Panc1 (cell line): Measurements from ENCODE around the gene SRP19. TPM values are rescaled to one million over a fixed set of nuclear protein-coding genes. Genes with fewer than 3 reads are reported as not detected.
"Not testable (repeated sequence)": the region's sequence is repeated elsewhere in the genome, so short reads cannot be mapped to it uniquely, and the experiment has no call there.

ENCODE experiments used
- ATAC-seq: fragments of 200-7000 bp; cut with Tn5 transposase; 2 replicates; pipeline ENCODE4 v1.9.1; 2020; ENCODE audit warnings: mild to moderate bottlenecking, moderate library complexity
- BruUV-seq: library from RNA; stranded (reverse); fragments of 400-500 nt; replicated peaks from 2 replicates; lab custom pipeline; 2021; lab: Mats Ljungman, UMichigan
- CTCF ChIA-PET: fragments of 300-600 bp; sonication (Branson Sonifier 250); formaldehyde crosslinking; loops from one replicate; lab custom pipeline; 2022; ENCODE audit warnings: antibody characterized with exemption; lab: Charles Lee
- POLR2A ChIA-PET: fragments of 300-600 bp; sonication (Branson Sonifier 250); formaldehyde crosslinking; loops from one replicate; lab custom pipeline; 2022; ENCODE audit warnings: antibody characterized with exemption; lab: Charles Lee
- DNase-seq: peaks from one replicate; pipeline ENCODE4 v3.0.0-alpha.2; 2010; ENCODE audit warnings: low read depth, low spot score
- H3K27ac ChIP-seq: 2 replicates; pipeline ENCODE4 v1.5.1; 2011; ENCODE audit warnings: mild to moderate bottlenecking, low read length, inconsistent platforms
- H3K27me3 ChIP-seq: fragments of 200-500 bp; sonication (Bioruptor generic); 2 replicates; pipeline ENCODE4 v1.6.0; 2014; ENCODE audit warnings: low read length, inconsistent platforms; ENCODE audit not compliant: control insufficient read depth, insufficient read depth
- H3K36me3 ChIP-seq: fragments of 200-500 bp; sonication (Bioruptor generic); 2 replicates; pipeline ENCODE4 v1.5.1; 2014; ENCODE audit warnings: inconsistent platforms, mild to moderate bottlenecking, low read length, moderate library complexity; ENCODE audit not compliant: control insufficient read depth, insufficient read depth
- H3K4me1 ChIP-seq: 2 replicates; pipeline ENCODE4 v1.5.1; 2011; ENCODE audit warnings: inconsistent platforms, mild to moderate bottlenecking, low read length, moderate library complexity; ENCODE audit not compliant: control insufficient read depth, insufficient read depth
- H3K4me3 ChIP-seq, 2 experiments: 2 replicates each; pipeline ENCODE4 v1.5.1; 2011 to 2012; ENCODE audit warnings: low read depth in 2 of 2, low read length in 2 of 2, mild to moderate bottlenecking in 2 of 2, inconsistent platforms in 1 of 2, moderate library complexity in 1 of 2
- H3K9me3 ChIP-seq: fragments of 200-500 bp; sonication (Bioruptor generic); 2 replicates; pipeline ENCODE4 v1.5.1; 2014; ENCODE audit warnings: low read depth, mild to moderate bottlenecking, inconsistent platforms, low read length, moderate library complexity; ENCODE audit not compliant: control insufficient read depth, insufficient read depth
- CTCF ChIP-seq: fragments of 450-650 bp; IDR thresholded peaks from 2 replicates; pipeline ENCODE4 v1.5.1; 2017; ENCODE audit warnings: mild to moderate bottlenecking
- POLR2AphosphoS5 ChIP-seq: IDR thresholded peaks from 2 replicates; pipeline ENCODE4 v1.6.1; 2012; ENCODE audit warnings: mild to moderate bottlenecking, low read depth, low read length, moderate library complexity
- SIN3A ChIP-seq: IDR thresholded peaks from 2 replicates; pipeline ENCODE4 v1.6.1; 2012; ENCODE audit warnings: low read depth, mild to moderate bottlenecking, low read length, moderate library complexity, borderline replicate concordance; ENCODE audit not compliant: insufficient read depth
- TCF7L2 ChIP-seq: IDR thresholded peaks from 2 replicates; pipeline ENCODE4 v1.6.1; 2011; ENCODE audit warnings: mild to moderate bottlenecking, low read depth, low read length, inconsistent platforms
- in situ Hi-C: cut with HindIII; loops from 2 replicates; pipeline ENCODE4 v1.10.0; 2016; ENCODE audit warnings: low sequenced_read_pairs, low pct_unique_long_range_greater_than_20kb
- intact Hi-C: fragments of 100-400 bp; cut with micrococcal nuclease; formaldehyde crosslinking; loops from one replicate; pipeline ENCODE4 v1.10.0; 2022; ENCODE audit not compliant: unreplicated experiment
- total RNA-seq: library from RNA; stranded (reverse); gene quantifications from one replicate; pipeline ENCODE4 v1.2.1, GENCODE V29; 2021; ENCODE audit not compliant: unreplicated experiment
- TF ChIP-seq, protein P1 (sequence below), 2 experiments: IDR thresholded peaks; 2 replicates each; pipeline ENCODE4 v1.6.1; 2011 to 2012; ENCODE audit warnings: low read depth in 2 of 2, control low read depth in 1 of 2, low read length in 1 of 2, mild to moderate bottlenecking in 1 of 2, moderate library complexity in 1 of 2; ENCODE audit not compliant: insufficient read depth in 1 of 2

The SRP19 gene
- total RNA-seq, 1 experiment from 2014 or later: 55.8 TPM

DNA sequence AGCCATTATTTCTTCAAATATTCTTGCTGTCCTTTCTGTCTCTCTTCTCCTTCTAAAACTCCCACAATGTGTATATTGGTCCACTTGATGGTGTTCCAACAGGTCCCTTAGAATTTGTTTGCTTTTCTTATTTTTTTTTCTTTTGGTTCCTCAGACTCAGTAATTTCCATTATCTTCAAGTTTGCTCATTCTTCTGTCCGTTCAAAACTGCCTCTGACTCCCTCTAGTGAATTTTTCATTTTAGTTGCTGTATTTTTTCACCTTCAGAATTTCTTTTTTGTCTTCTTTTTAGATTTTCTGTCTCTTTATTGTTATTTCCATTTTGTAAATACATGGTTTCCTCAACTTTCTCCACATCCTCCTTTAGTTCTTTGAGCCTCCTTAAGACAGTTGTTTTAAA, 6.4 kb upstream of the SRP19 start:
- H3K27me3 ChIP-seq: no peaks in the 10 kb centered on the region; the same call in 1 of the 2 replicates
- in situ Hi-C loops (no loop called here), intact Hi-C loops (no loop called here)
- CTCF ChIA-PET: no interaction called here
- H3K27ac ChIP-seq: no peak overlapping the region
- no TSS peak for BruUV-seq
- H3K4me1 ChIP-seq: no peaks in the 10 kb centered on the region
- POLR2A ChIA-PET: interaction anchor here (0.6 kb wide), 1 partner anchor 77 kb away, joined by 3 read pairs; no protein-coding TSS in a partner anchor
- no peak for DNase-seq
- no peaks in the 10 kb centered on the region for H3K9me3 ChIP-seq
- H3K36me3 ChIP-seq: no peaks in the 10 kb centered on the region
- TF ChIP-seq POLR2AphosphoS5: no peak
- no peak for TF ChIP-seq TCF7L2
- TF ChIP-seq, protein P1, sequence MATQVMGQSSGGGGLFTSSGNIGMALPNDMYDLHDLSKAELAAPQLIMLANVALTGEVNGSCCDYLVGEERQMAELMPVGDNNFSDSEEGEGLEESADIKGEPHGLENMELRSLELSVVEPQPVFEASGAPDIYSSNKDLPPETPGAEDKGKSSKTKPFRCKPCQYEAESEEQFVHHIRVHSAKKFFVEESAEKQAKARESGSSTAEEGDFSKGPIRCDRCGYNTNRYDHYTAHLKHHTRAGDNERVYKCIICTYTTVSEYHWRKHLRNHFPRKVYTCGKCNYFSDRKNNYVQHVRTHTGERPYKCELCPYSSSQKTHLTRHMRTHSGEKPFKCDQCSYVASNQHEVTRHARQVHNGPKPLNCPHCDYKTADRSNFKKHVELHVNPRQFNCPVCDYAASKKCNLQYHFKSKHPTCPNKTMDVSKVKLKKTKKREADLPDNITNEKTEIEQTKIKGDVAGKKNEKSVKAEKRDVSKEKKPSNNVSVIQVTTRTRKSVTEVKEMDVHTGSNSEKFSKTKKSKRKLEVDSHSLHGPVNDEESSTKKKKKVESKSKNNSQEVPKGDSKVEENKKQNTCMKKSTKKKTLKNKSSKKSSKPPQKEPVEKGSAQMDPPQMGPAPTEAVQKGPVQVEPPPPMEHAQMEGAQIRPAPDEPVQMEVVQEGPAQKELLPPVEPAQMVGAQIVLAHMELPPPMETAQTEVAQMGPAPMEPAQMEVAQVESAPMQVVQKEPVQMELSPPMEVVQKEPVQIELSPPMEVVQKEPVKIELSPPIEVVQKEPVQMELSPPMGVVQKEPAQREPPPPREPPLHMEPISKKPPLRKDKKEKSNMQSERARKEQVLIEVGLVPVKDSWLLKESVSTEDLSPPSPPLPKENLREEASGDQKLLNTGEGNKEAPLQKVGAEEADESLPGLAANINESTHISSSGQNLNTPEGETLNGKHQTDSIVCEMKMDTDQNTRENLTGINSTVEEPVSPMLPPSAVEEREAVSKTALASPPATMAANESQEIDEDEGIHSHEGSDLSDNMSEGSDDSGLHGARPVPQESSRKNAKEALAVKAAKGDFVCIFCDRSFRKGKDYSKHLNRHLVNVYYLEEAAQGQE (IDR thresholded peaks at IDR 0.05; ENCODE audit: insufficient read depth in 1 of 2, low read depth in 2 of 2, low read length in 1 of 2): no peak
- no peak for TF ChIP-seq CTCF
- no peak for TF ChIP-seq SIN3A
- ATAC-seq: no peak
- no peak overlapping the region for H3K4me3 ChIP-seq

GRCh38 chr5:112857866-112858265, 3.2 kb upstream of the SRP19 start:
- no peak overlapping the region for H3K27ac ChIP-seq
- in situ Hi-C loops (no loop called here), intact Hi-C loops (no loop called here)
- POLR2A ChIA-PET: no interaction called here
- H3K36me3 ChIP-seq: peaks cover 2% of the 10 kb centered on the region
- no peak overlapping the region for H3K4me3 ChIP-seq
- DNase-seq: no peak
- CTCF ChIA-PET: no interaction called here
- no TSS peak for BruUV-seq
- H3K4me1 ChIP-seq: peaks cover 9% of the 10 kb centered on the region
- no peak for ATAC-seq
- no peaks in the 10 kb centered on the region for H3K9me3 ChIP-seq
- H3K27me3 ChIP-seq: no peaks in the 10 kb centered on the region; the same call in 1 of the 2 replicates
- TF ChIP-seq, protein P1 (IDR thresholded peaks at IDR 0.05; ENCODE audit: insufficient read depth in 1 of 2, low read depth in 2 of 2, low read length in 1 of 2): no peak
- no peak for TF ChIP-seq CTCF
- no peak for TF ChIP-seq TCF7L2
- TF ChIP-seq SIN3A: no peak
- TF ChIP-seq POLR2AphosphoS5: no peak

DNA sequence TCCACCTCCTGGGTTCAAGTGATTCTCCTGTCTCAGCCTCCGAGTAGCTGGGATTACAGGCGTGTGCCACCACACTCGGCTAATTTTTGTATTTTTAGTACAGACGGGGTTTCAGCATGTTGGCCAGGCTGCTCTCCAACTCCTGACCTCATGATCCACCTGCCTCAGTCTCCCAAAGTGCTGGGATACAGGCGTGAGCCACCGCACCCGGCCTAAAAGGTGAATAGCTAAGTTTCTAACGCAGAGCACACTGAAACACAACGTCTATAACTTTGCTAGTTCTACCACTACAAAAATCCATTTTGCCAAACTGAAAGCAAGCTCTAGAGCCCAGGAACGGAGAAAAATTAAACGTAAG, 537 bp upstream of the SRP19 start:
- intact Hi-C loops: not testable (repeated sequence)

More for the DNA sequence above, 537 bp upstream of the SRP19 start:
- H3K9me3 ChIP-seq, H3K27me3 ChIP-seq, ATAC-seq, DNase-seq, in situ Hi-C loops: not testable (repeated sequence)
- Histone ChIP-seq H3K36me3 (peaks cover 12% of the 10 kb centered on the region), H3K27ac (peak overlapping the region; percentile 96), H3K4me3 (peak overlapping the region; percentile 82 to 94), H3K4me1 (peaks cover 14% of the 10 kb centered on the region)
- POLR2A ChIA-PET: interaction anchor here (0.6 kb wide), 1 partner anchor 13 kb away, joined by 12 read pairs; no protein-coding TSS in a partner anchor
- CTCF ChIA-PET: interaction anchor here (0.8 kb wide), 1 partner anchor 12 kb away, joined by 6 read pairs; no protein-coding TSS in a partner anchor
- BruUV-seq: TSS peak; percentile 99
